Stimulated activated CD4-positive, alpha-beta T cell treated with anti-CD3 and anti-CD28 coated beads, Interleukin-1b, Interleukin-23, amount 100 ng/mL, for 1 hour (primary cell): Measurements from ENCODE around the gene SLC35B2.

Source experiments
- DNase-seq, 2 donors: peaks; one replicate each; pipeline ENCODE4 v3.0.0-alpha.2; 2020; ENCODE audit warnings: low read depth in 2 of 2

Gene SLC35B2

DNA sequence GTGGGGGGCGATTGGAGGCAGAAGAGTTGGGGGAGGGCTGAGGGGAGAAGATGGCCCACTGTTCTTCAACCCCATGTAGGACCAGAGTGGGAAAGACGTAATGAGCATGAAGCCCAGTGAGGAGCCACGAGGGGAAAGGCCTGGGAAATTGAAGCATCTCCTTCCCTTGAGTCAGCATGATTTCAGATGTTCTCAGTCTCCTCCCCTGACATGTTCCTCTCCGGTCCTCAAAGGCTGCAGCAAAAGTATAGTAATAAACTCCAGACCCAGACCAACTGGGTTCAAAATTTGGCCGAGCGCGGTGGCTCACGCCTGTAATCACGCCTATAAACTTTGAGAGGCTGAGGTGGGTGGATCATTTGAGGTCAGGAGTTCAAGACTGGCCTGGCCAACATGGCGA, 9.9 kb upstream of the SLC35B2 start:
- no peak for DNase-seq

DNA sequence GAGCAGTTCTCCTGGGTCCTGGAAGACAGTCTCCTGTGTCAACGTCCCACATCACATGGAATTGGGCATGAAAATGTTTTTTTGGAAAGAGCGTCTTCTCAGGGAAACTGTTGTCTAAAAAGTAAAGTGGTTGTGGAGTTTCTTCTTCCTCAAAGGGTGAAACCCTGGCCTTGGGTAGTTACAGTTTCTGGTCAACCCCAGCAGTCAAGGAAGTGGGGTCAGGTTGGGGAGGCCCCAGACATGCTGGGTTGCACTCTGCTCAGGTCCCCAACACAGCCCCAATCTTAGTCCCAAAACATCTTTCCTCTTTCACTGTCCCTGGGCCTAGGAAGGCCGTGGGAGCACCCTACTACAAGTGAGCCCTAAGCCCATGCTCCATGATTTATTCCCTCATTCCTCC, 9.0 kb upstream of the SLC35B2 start:
- DNase-seq, result no peak

DNA sequence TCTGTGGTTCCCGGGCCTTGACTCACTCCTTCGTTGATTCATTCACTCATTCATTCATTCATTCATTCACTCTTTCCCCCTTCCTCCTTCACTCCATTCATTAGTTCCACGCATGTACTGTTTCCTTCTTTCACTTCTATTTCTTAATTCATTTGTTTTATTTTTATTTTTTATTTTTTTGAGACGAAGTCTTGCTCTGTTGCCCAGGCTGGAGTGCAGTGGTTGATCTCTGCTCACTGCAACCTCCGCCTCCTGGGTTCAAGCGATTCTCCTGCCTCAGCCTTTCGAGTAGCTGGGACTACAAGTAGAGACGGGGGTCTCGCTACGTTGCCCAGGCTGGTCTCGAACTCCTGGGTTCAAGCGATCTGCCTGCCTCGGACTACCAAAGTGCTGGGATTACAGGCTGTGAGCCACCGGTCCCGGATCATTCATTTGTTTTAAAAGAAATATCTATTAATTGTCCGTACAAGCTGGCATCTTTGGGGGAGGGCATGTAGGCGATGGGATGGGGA, 8.4 kb upstream of the SLC35B2 start:
- no peak for DNase-seq

DNA sequence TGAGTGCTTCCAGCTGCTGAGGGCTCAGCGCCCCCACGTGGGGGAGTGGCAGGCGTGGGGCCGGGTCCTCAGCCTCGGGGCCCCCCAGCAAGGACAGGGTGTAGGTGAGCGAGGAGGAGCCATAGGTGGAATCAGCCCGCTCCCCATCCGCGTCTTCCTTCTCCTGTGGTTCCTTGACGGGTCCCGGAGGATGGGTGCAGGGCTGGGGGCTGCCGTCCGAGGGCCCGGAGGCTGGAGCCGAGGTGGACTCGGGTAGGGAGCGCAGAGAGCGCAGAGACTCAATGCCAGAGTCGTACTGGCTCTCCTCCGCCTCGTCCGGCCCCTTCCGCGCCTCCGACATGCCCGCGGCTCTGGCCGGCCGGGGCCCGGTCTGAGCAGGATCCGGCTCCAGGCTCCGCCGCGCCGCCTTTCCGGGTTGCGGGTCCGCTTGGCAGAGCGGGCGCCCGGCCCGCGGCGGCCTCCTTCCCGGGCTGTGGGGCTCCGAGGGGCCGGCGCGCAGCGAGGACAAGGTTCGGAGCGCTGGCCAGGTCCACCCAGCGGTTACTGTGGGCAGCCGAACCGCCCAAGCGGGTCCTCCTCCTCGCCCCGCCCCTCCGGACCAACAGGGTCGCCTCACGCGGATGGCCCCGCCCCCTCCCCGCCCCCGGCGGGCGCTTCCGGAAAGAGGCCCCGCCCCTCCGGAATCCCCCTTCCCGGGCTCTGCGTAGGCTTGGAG, 7.8 kb upstream of the SLC35B2 start, which contains the start of gene NFKBIE:
Gene NFKBIE (minus strand): TSS at position 545 of the 715 bp plus-strand sequence. CDS start 205 bp downstream, at position 340.
- DNase-seq, result peak; percentile 88 to 98

DNA sequence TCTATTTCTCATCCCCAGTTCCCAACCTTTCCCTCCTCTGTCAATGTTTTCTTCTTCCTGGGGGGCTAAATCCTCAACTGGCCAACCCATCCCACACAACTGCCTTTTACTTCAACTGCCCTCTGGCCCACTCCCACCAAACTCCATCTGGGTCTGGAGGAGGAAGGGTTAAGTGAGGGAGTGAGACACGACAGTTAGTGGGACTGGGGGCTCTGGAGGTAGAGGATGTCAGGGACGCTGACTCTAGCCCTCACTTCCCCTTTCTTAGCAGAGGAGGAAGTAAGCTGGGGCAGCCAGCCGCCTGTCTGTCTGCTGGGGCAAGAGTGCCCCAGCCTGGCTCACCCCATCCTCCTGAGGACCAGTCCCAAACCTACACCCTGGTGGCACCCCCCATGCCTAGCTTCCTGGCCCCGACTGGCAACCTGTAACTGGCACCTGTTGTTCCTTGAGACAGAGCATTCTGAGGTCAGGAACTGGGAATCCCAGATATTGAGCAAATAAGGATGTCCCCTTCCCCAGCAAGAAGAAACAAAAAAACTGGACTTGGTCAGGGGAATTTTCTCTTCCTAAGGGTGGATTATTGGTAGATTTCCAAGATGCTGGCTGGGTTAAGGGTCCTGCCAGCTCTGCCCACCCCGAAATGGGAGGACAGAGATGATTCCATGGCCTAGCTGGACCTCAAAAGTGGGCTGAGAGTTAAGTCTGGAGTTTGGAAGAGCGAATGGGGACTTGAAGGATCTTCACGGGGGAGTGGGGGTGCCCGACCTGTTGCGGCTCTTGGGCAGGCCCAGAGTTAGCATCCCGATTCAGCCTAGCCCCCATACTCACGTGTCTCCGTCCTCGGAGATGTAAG, 7.1 kb upstream of the SLC35B2 start:
- no peak for DNase-seq

DNA sequence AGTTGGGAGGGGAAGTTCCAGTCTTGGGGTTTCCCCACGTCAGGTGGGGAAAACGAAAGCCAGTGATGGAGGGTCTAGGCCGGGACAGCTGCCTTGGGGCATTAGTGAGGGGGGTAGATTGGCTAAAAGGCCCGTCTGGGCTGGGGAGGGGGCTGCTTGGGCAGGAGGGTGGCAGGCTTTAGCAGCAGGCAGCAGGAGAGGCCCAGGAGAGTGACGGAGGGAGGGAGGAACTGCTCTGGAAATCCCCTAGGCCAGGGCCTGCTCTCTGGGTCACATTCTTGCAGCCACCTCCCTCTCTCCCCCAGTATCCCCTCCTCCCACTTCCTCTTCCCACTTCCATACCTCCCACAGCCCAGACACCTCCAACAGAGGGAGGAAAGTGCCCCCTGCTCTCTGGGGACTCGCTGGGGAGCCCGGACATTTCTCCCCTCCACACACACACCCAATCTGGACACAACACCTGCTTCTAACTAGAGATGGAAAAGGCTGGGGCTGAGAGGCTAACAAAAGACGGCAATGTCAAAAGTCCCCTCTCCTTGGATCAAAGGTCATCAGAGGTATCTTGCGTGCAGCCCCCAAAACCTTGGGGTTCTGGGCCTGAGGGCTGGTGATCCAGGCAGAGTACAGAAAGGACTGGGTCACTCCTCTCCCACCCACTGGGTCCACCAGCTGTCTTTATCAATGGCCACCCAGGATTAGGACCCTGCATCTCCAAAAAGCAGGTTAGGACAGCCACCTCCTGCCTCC, 6.2 kb upstream of the SLC35B2 start:
- DNase-seq, result no peak

DNA sequence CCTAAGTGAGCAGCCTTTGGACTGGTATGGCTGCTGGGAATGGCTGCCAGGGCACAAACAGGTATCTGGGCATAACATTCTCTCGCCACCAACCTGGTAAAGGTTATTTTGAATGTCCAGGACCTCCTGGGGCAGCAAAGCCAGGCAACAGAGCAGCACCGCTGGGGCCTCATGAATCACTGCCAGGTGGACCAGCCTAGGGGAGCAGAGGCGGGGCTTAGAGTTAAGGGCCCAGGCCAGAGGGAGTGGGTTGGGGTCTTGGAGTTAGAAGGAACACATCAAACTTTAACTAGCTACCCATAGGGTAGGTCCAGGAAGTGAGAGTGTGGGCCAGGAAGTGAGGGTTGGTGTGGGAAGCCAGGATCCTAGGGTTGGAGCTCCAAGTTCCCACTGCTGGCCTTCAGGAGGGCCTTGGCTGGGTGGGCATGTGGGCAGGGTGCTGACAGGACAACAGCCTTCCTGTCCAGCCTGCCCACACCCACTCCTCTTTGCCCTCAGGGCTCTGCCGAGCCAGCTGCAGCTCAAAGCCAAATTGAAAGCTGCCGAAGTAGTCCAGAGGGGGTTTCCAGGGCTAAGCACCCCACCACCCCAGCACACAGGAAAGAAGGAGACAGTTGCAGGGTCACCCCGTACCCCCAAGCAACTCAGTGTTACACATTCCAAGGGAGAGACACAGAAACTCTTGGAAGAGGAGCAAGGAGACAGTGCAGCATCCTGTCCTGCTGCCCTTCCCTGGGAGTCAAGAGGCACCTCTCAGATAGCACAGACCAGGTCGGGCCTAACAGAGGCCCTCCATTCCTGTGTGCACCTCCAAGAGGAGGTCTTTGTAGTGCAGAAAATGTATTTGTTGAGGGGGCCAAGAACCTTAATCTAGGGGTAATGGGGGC, 5.4 kb upstream of the SLC35B2 start:
- no peak for DNase-seq

DNA sequence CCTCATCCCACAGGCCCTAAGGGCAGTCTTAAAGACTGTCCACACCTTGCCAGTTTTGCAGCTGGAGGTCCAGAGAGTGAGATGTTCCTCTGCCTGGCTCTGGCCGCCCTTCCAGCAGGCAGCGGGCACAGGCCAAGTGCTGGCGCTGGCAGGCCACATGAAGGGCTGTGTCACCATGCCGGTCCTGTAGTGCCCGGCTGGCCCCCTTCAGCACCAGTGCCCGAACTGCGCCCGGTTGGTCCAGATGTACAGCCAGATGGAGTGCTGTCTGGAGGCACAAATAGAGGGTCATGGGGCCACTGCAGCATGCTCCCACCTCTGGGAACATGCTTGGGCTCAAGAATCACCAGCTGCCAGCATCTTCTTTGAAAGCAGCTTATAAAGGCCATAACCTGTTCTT, 4.3 kb upstream of the SLC35B2 start:
- no peak for DNase-seq

DNA sequence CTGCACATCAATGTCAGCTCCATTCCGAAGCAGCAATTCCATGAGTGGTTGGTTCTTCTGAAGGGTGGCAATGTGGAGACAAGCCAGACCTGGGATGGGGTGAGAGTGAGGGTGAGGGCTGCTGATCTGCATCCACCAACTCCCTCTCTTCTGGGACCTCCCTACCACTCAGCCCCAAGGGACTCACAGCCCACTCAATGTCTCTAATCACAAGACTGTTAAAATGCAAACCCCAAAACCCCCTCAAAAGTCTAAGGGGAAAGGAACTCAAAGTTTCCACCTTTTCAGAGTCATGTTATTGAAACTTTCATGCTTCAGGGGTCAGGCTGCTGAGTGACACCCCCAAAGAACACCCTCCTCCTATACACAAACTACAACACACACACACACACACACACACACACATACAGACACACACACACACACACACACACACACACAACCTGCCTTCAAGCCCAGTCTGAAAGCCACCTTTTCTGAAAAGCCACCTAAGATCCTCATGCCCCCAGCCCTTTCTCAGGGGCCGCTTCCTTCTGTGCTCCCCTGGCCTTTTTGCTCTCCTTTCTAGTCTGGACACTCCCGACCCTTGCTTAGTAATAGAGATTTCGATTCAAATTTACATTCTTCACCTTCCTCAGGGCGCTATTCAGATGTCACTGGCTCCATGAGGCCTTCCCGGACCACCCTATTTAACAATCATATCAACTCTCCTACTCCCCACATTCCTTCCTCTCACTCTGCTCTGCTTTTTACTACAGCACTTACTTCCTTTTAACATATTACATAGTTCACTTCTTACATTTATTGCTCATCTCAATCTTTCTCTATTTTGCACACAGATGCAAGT, 3.3 kb upstream of the SLC35B2 start:
- no peak for DNase-seq

DNA sequence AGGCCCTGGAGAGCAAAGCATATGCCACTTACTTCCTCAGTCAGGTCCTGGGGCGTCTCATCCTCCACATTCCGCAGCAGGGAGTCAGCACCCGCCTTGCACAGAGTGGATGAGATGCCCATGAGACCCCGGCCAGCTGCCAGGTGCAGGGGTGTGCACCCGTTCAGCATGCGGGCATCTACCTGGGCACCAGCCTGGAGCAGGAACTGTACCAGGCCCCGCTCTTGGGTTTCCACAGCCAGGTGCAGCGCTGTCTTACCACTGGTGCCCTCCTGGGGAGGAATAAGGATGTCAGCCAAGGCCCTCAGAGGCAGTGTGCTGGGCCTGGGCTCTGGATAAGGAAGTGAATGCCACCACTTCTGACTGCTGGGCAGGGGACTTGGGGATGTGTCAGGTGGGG, 2.7 kb upstream of the SLC35B2 start:
- DNase-seq, result no peak

DNA sequence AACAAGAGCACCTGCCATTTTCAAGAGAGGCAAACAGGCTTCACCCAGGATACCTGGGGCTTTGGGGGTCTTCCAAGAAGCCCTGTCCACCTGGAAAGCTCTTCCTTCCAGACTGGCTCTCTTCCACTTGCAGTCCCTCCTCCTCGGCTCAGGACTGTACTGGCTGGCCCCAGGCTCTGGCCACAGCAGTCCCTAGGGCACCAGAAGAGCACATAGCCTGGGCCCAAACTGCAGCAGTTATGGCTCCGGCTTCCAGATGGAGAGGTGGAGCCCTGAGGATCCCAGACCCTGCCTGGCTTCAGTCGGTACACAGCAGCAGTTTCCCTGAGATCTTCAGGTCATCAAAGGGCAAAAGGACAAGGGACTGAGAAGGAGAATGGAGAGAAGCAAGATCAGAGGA, 1.6 kb upstream of the SLC35B2 start:
- no peak for DNase-seq

DNA sequence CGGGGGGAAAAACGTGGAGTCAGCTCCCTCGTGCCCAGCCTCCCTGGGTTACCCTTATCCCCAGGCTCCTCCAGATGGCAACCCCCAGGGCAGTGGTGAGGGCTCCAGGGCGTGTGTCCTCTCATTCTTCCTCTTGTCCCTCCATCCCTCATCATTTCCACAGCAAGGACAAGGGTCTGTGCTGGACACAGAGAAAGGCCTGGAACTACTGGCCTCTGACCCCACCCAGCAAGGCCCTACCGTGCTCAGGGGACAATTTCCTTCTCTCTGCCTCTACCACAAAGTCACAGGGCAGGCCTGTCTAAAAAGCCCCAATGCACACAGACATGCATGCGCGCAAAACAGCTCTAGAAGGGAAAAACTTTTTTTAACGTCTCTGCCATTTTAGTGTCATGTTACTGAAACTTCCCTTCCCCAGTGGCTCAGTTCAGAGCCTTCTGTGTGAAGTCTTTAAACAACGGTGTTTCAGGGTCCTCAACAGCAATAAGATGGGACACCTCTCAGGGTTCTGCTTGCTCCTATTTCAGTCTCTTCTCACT, 1.1 kb upstream of the SLC35B2 start:
- no peak for DNase-seq

DNA sequence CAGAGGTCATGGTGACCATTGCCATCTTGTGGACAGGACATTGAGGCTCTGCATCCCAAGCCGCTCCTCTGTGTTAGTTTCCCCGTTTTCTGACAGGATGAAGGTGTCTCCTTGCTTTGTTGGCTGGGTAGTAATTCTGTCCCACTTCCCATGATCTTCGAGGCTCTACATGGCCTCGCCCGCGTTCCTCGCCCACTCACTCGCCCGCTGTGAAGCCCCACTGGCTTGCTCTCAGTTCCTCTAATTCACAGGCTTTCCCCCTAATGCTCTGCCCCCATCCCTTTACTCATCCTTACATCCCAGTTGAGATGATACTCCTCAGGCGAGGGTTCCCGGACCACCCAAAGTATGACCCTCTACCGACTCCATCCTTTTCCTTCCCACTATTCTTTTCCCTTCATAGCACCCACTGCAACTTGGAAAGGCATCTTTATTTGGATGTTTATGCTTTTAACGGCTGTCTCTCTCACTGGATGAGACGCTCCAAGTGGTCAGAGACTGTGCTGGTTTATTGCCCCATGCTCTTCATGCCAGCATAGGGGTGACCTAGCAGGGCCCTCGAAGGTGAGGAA, 511 bp upstream of the SLC35B2 start:
- no peak for DNase-seq

DNA sequence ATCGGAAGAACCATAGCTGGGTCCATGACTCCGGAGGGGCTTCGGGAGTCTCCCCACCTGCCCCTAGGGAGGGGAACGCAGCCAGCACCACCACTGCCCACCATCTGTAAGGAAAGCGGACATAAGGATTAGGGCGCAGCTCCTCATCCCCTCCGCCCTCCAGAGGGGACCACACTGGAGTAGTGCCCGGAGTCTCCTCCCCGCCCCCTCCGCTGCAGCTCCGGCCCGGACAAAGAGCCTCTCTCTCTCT, 628 bp downstream of the SLC35B2 start:
- DNase-seq, result no peak

DNA sequence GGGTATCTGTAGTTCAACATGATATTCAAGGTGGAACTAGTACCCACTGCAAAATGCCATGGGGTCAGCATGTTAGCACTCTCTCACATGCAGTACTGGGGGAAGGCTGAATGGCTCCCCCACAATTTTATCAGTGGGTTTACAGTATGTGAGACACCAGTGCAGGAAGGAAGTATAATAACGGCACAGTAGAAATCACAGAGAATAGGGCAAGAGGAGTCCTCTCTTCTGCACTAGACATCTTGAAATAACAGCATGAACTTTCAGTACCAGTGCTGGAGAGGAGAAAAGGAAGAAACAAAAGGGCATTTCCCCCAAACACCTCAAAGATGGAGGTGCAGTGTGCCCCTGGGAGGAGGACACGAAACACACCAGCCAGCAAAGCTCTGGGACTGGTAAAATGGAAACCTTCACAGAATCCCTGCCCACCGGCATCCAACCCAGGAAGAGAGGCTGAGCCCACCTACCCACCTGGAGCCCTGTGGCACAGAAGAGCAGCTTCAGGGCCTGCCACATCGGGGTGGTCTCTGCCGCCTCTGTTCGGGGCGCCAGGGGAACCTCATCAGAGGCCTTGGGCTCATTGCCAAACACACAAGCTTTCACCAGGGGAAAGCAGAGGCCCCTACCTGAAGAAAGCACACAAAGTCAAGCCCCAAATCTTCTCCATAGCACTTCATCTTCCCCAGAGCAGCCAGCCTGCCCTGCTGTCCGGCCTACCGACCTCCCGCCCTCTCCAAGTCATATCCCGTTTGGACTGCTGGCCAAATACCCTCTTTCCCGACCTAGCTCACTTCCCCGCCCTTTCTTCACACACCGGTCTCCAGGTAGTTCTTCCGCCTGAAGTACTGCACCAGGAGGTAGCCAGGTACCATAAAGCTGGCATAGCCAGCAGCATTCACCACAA, 1.2 kb downstream of the SLC35B2 start:
- no peak for DNase-seq

DNA sequence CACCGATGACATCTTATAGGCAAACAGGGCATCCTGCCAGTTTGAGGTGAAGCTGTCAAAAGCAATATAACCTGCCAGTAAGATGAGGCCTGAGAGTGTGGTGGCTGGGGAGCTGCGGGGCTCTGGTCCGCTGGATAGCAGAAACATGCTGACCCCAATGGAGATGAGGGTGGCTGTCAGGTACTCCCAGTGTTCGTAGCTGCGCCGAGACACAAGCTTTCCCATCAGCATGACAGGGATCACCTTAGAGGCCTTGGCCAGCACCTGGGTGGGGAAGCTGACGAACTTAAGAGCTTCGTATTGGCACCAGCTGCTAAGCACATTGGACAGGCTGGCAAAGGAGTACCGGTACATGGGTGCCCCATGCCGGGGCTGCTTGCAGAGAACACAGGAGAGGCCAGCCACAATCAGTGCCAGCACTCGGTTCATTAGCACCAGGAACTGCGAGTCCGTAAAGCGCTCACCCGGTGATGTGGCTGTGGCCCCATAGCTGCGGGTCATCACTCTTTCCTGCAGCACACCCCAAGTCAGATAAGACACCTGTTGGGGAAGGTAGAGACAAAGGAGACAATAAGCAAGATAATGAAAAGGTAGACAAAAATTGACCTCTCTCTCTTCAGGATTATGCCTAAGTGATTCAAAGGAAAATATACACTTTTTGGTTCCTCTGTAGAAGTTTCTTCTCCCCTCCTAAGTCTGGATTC, 2.1 kb downstream of the SLC35B2 start:
- DNase-seq, result no peak

DNA sequence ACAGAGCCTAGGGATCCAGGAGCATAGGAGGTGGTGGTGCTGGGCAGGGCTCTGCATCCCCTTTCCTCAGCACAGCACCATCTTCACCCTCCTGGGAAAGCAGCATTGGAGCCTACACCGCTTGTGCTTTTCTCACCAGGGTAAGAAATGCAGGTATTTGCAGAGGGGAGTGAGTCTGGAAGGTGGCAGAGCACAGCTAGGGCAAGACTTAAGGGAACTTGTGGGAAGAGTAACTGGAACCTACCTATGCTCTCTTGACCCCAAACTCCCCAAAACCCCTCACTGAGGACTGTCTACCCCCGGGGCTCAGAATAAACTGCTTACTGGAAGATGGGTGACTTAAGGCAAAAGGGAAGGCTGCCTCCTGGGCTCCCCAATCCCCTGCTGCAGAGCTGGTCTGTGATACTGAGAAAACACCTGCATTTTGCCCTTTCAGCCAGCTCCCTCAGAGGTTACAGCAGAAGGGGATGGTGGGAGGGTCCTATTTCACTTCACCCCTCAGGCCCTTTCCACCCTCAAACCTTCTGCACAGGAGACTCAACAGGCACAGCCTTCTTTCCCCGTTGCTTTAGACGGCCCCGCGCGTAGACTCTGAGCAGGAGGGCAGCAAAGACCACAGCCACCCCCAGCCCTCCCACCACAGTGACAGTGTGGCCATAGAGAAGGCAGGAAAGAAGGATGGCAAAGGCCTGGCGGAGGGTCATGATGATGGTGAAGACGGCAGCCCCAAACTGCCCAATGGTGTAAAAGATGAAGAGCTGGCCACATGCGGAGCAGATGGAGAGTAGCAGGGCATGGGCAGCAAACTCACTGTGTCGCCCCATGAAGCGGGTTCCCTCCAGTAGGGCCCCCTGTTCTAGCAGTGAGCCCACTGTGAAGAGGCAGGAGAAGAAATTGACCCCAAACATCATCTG, 2.9 kb downstream of the SLC35B2 start:
- DNase-seq, result no peak
